AG09319 (cell line): Measurements from ENCODE around the gene CCNA2.

Experiments
- DNase-seq: peaks from one replicate; pipeline ENCODE4 v3.0.0-alpha.2; 2010; ENCODE audit warnings: low read depth; ENCODE audit errors: extremely low read depth
- CTCF ChIP-seq: IDR thresholded peaks from 2 replicates; pipeline ENCODE4 v1.5.1; 2011; ENCODE audit warnings: low read depth, mild to moderate bottlenecking, inconsistent platforms, low read length, moderate library complexity

The CCNA2 gene

DNA sequence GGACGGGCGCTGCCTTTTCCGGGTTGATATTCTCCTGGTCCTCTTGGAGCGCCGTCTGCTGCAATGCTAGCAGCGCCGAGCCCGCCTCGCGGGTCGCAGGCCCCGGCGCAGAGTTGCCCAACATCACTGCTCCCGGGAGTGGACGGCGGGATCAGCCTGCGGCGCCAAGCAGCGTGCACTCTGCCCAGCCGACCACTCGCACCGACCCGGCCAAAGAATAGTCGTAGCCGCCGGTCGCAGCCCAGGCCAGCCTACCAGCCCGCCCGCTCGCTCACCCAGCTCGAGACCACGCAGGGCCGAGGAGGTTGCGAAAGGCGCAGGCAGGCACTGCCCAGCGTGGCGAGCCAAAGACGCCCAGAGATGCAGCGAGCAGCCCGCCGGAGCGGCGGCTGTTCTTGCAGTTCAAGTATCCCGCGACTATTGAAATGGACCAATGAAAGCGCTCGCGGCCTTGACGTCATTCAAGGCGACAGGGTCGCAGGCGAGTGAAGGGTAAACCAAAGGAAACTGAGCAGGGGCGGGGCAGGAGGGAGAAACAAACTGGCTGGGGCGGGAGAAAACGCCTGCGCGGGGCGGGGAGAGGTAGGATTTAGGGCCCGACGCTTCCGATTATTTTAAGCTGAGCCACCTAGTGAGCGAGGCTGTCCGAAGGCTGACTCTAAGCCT, at the start of gene CCNA2:
CCNA2 (minus strand) TSS at position 379 of the 666 bp plus-strand sequence; CDS start at position 124, 255 bp downstream.
- peak; percentile 90 for DNase-seq
- TF ChIP-seq CTCF = no peak; the same call in 1 of the 2 replicates

GRCh38 chr4:121869841-121870822, 46.4 kb upstream of the CCNA2 start, which contains the start of gene BBS7:
Gene BBS7, minus strand, starts transcription at chr4:121870474. Its CDS starts 161 bp downstream, at chr4:121870313.
- no peak for TF ChIP-seq CTCF
- peak; percentile 83 for DNase-seq

- TF ChIP-seq CTCF = no peak
- DNase-seq = no peak
Measured at GRCh38 chr4:121863799-121864198, 40.1 kb upstream of the CCNA2 start.

DNA sequence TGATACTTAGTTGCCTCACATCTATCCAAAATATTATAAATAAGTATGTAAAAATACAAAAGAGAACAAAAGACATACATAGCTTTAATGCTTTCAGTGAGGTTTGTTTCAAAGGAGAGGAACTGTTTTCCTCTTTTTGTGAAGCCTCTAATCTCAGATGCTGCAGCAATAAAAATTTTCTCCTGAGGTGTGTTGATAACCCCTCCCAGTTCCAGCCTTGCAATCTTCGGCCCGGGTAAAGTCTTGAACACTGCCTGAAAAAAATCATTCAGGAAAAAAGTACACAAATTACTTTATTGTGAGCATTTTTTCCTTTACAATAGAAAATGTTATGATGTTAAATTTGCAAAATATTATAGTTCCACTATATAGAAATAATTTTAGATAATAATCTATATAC, 37.7 kb upstream of the CCNA2 start:
- no peak for TF ChIP-seq CTCF

GRCh38 chr4:121860121-121860520, 36.4 kb upstream of the CCNA2 start:
- TF ChIP-seq CTCF = no peak
- no peak for DNase-seq

More for the DNA sequence above, 37.7 kb upstream of the CCNA2 start:
- no peak for DNase-seq

DNA sequence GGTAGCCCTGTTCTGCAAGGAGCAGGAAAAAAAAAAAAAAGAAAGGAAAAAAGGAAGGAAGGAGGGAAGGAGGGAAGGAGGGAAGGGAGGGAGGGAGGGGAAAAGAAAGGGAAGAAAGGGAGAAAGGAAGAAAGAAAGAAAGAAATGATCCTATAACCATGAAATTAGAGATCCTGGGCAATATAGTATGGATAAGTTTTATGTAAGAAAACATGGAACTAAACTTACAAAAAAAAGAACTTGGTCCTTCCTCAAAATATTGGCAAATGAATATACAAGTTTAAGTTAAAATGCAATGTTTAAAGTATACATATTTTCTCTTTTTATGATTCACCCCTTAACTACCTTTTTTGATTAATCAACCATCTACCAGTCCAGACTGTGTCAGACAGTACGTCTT, 27.7 kb upstream of the CCNA2 start:
- no peak for TF ChIP-seq CTCF
- DNase-seq = no peak

DNA sequence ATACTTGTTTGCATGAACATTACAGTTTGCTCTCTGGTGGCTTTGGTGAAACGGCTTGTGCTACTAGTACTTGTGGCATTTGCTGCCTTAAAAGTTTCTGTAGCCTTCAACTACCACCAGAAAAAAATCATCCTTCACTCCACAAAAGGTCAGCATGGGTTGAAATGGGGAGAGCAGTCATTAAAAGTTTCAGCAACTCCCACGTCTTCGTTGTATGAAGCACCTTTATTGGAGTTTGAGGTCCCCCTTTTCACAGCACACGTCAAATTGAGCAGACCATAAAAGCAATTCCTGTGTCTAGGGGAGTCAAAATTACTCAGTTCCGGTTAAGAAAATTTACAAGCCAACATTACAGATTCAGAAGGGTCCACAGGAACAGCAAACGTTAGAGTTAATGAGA, 23.0 kb upstream of the CCNA2 start:
- TF ChIP-seq CTCF = no peak
- DNase-seq = no peak
